HG03460 (cell line): ENCODE measurements around the gene PRODH.
"Not testable (repeated sequence)": the region's sequence is repeated elsewhere in the genome, so short reads cannot be mapped to it uniquely, and the experiment has no call there.

Experiments used
- ATAC-seq: cut with Tn5 transposase; IDR thresholded peaks from one replicate; pipeline ENCODE4 v1.9.1; 2021; ENCODE audit not compliant: unreplicated experiment

The PRODH gene

DNA sequence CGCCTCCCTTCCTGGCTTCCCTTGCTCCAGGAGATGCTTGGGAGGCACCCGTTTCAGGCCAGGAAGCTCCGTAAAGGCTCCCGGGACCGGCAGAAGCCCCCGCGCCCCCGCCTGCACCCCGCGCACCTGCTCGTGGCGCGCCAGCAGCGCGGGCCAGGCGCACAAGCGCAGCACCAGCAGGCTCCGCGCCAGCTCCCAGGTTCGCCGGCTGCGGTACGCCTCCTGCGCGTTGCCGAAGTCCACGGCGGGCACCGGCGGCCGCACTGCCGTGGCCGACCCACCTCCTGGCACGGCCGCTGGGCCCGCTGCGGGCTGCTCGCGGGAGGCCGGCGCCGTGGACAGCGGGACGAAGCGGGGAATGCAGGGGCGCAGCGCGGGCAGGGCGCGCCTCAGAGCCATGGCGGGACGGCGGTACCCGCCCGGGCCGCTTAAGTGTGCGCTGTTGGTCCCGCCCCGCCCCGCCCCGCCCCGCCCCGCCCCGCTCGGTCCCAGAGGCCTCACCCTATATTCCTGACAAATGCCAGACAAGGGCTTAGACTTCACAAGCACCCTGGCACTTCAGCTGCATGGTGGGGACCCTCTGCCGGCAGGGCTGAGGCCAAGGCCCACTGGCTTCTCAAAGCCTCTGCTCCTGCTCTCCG lies at the start of gene PRODH:
TSS of gene PRODH (minus strand) at position 405 of the 641 bp plus-strand sequence. CDS start at position 399, 6 bp downstream.
- ATAC-seq = no peak

DNA sequence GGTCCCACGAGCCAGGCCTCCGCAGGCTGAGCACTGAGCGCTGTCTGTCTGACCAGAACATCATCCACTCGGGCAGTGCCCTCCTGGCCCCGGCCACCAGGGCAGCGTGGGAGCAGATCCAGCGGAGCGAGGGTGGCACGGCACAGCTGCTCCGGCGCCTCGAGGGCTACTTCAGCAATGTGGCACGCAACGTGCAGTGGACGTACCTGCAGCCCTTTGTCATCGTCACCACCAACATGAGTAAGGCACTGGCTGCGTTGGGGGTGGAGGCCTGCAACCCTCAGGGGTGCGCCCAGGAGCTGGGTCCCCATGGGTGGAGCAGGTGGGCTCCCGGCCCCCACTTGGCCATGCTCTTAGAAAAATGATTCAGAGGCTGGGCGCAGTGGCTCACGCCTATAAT lies 49.7 kb upstream of the PRODH start:
- ATAC-seq = no peak

GRCh38 chr22:18984564-18984963 lies 48.5 kb upstream of the PRODH start:
- no peak for ATAC-seq

GRCh38 chr22:18983120-18983651 lies 47.1 kb upstream of the PRODH start:
- ATAC-seq = no peak

- ATAC-seq = no peak
Observed at GRCh38 chr22:18980829-18981228, 44.7 kb upstream of the PRODH start.

DNA sequence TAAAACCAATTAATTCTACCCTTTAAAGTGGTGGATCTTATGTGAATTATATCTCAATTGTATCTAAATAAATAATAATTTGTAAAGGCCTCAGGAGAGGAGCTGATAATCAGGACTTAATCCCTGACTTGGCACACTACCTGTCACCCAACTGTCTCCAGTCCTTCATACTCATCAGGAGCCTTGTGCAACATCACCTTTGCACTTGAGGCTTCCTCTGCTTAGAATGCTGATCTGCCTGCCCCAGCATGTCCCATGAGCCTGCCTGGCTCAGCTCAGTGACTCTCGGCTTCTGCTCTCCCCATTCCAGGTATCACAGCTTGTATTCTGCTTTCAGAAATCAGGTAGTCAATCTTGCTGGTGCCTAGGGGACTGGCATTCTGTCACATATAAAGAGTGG lies 43.9 kb upstream of the PRODH start:
- ATAC-seq = no peak

- ATAC-seq = no peak
Observed at GRCh38 chr22:18978506-18978905, 42.4 kb upstream of the PRODH start.

DNA sequence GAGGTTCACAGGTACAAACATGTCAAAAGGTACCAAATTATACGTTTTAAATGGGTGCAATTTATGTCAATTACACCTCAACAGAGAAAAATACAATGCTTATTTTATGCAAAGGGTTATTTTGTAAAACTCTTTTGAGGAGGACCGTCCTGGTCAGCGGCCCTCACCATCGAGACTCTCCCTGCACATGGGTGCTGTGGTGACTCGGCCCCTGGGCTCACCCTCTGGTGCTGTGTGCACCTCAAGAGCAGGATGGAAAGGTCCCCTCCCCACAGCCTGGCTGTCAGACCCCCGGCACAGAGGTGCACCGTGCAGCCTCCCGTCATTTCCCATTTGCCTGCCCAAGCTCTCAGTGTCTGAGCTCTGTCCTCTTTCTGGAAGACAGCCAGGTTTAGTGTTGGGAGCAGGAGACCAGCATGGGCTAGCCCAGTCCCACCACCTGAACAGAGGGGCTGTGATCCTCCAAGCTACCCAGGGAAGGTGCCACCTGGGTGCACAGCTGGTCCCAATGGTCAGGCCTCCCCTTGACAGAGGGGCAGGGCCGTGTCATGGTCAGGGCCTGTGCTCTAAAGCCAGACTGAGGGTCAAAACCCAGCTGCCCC lies 41.8 kb upstream of the PRODH start:
- no peak for ATAC-seq

- ATAC-seq = no peak
Observed at GRCh38 chr22:18976197-18976751, 40.2 kb upstream of the PRODH start.

GRCh38 chr22:18975434-18976196 lies 39.5 kb upstream of the PRODH start:
- no peak for ATAC-seq

GRCh38 chr22:18974477-18975180 lies 38.5 kb upstream of the PRODH start:
- ATAC-seq = no peak

- ATAC-seq = no peak
Observed at GRCh38 chr22:18973264-18974031, 37.4 kb upstream of the PRODH start.

DNA sequence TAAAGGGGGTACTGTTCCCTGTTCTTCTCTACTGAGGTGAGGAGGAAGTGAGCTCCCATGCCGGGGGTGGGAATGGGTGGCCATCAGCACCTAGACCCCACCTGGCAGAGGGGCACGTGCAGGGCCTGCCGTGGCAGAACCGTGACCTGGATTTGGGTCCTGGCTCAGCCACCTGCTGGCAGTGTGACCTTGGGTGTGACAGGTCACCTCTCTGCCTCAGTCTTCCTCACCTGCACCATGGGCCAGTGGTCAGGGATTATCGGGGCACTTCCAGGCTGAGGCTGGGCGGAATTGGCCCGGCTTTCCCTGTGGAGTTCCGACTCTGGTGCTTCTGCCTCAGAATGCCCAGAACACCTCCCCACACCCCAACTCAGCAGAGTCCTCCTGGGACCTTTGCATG lies 36.5 kb upstream of the PRODH start:
- not testable (repeated sequence) for ATAC-seq

DNA sequence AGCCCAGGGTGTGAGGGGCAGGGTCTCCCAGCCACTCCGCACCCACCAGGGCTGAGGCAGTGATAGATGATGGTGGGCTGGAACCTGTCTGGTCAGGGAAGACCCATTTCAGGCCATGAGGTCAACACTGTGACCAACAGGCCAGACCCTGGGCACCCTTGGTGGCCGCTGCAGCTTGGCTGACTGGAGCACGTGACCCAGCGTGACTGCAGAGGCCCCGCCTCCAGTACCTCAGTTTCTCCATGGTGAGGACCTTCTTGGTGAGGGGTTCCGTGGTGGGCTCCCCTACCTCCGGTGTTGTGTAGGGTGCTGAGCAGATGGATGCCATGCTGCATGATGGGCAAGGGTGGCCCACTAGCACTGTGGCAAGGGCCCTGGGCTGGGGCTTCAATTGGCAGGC lies 35.9 kb upstream of the PRODH start:
- not testable (repeated sequence) for ATAC-seq

- no peak for ATAC-seq
Observed at GRCh38 chr22:18971321-18971751, 35.2 kb upstream of the PRODH start.

DNA sequence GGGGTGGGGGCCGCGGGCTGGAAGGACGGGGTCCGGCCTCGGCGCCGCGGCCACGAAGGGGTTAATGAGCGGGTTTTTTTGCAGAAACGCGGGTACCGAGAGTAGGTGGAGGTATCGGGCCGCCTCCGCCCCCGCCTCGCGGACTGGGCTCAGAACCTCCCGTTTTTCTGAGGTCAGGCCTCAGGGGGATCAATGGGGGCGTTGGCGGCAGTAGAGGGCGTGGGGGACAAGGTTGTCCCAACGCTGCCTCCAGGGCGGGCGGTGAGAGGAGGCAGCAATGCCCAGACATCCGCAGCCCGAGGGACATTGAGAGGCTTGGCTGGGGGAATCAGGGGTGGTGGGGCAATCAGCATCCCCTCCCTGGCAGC lies 34.8 kb upstream of the PRODH start:
- no peak for ATAC-seq

DNA sequence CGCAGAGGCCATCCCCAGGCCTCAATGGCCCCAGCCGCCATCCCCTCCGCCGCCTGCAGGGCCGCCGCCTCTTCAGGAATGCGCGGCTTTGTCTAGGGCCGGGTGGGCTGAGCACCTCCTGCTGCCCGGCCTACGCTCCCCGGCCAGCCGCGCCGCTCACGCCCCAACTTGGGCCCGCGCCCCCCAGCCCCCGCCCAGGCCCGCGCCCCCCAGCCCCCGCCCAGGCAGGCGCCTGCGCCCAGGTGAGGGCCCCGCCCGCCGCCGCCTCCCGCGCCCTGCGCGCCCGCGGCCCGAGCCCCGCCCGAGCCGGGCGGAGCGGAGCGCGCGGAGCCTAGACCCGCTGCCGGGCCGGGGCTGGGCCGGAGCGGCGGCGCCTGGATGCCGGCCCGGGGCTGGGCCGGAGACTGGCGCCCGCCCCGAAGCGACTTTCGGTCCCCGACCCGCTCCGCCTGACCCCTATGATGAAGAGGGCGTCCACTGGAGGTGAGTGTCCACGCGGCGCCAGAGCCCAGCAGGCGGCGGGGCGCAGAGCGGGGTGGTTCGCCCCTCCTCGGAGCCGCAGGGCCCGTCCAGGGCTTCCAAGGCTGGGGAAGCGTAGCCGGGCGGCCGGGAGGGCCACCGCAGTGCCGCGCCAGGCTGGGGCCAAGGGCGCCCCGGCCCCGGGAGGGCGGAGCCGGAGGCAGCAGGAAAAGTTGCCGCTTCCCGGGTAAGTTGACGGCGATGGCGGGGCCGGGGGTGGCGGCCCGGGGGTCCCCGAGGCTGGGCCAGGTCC lies 34.3 kb upstream of the PRODH start:
- ATAC-seq = no peak

- ATAC-seq = not testable (repeated sequence)
Observed at GRCh38 chr22:18969158-18969942, 33.3 kb upstream of the PRODH start.
